HepG2 (cell line): ENCODE results near the gene CPVL. TPM values are rescaled to one million over a fixed set of nuclear protein-coding genes. Genes with fewer than 3 reads are reported as not detected.

ENCODE experiments used
- FLYWCH1 ChIP-seq: sonication (generic); formaldehyde crosslinking; IDR thresholded peaks from 2 replicates; pipeline ENCODE4 v1.8.1; 2023; ENCODE audit warnings: mild to moderate bottlenecking, missing genetic modification reagents
- GABPB1 ChIP-seq: IDR thresholded peaks from 2 replicates; pipeline ENCODE4 v1.6.1; 2016; ENCODE audit warnings: mild to moderate bottlenecking, missing genetic modification reagents, moderate library complexity, missing compliant biosample characterization
- GZF1 ChIP-seq: sonication (generic); formaldehyde crosslinking; IDR thresholded peaks from 2 replicates; pipeline ENCODE4 v1.5.1; 2020; ENCODE audit warnings: mild to moderate bottlenecking, missing genetic modification reagents
- HES4 ChIP-seq: sonication (generic); formaldehyde crosslinking; IDR thresholded peaks from 2 replicates; pipeline ENCODE4 v1.9.0; 2021; ENCODE audit warnings: mild to moderate bottlenecking, missing genetic modification reagents, borderline replicate concordance
- HINFP ChIP-seq: sonication (generic); formaldehyde crosslinking; IDR thresholded peaks from 2 replicates; pipeline ENCODE4 v1.4.0; 2020; ENCODE audit warnings: low read depth, mild to moderate bottlenecking, missing genetic modification reagents
- HOXA7 ChIP-seq: sonication (generic); formaldehyde crosslinking; IDR thresholded peaks from 2 replicates; pipeline ENCODE4 v1.8.1; 2022; ENCODE audit warnings: mild to moderate bottlenecking, missing genetic modification reagents, moderate library complexity
- KAT7 ChIP-seq: IDR thresholded peaks from 2 replicates; pipeline ENCODE4 v1.6.1; 2018; ENCODE audit warnings: borderline replicate concordance, missing compliant biosample characterization
- MLX ChIP-seq: IDR thresholded peaks from 2 replicates; pipeline ENCODE4 v1.6.1; 2016
- NCOA2 ChIP-seq: sonication (generic); formaldehyde crosslinking; IDR thresholded peaks from 2 replicates; pipeline ENCODE4 v1.8.0; 2022; ENCODE audit warnings: inconsistent platforms
- NFIC ChIP-seq: IDR thresholded peaks from 2 replicates; pipeline ENCODE4 v1.6.1; 2012; ENCODE audit warnings: mild to moderate bottlenecking, low read length, inconsistent platforms
- PAF1 ChIP-seq: IDR thresholded peaks from 2 replicates; pipeline ENCODE4 v1.6.1; 2016; ENCODE audit warnings: missing genetic modification reagents, missing compliant biosample characterization
- PHF8 ChIP-seq: sonication (generic); formaldehyde crosslinking; IDR thresholded peaks from 2 replicates; pipeline ENCODE4 v1.5.0; 2020; ENCODE audit warnings: missing genetic modification reagents
- PPARG ChIP-seq: conservative IDR thresholded peaks from 2 replicates; pipeline ENCODE4 v1.6.1; 2016; ENCODE audit warnings: missing biosample characterization, missing genetic modification reagents
- RBM22 ChIP-seq: fragments of 200-400 bp; formaldehyde crosslinking; optimal IDR thresholded peaks from 2 replicates; pipeline ENCODE3; 2017; ENCODE audit warnings: mild to moderate bottlenecking, low read length, moderate library complexity
- RFX1 ChIP-seq: fragments of 450-650 bp; IDR thresholded peaks from 2 replicates; pipeline ENCODE4 v1.6.1; 2017
- SAP130 ChIP-seq: IDR thresholded peaks from 2 replicates; pipeline ENCODE4 v1.6.1; 2016; ENCODE audit warnings: low read depth
- SNAI1 ChIP-seq: sonication (generic); formaldehyde crosslinking; IDR thresholded peaks from 2 replicates; pipeline ENCODE4 v1.5.0; 2020; ENCODE audit warnings: mild to moderate bottlenecking, missing genetic modification reagents, borderline replicate concordance
- SNAPC2 ChIP-seq: sonication (generic); formaldehyde crosslinking; IDR thresholded peaks from 2 replicates; pipeline ENCODE4 v1.8.1; 2022; ENCODE audit warnings: mild to moderate bottlenecking, missing genetic modification reagents
- TARDBP ChIP-seq: sonication (generic); formaldehyde crosslinking; IDR thresholded peaks from 2 replicates; pipeline ENCODE4 v1.8.0; 2022; ENCODE audit warnings: mild to moderate bottlenecking, missing genetic modification reagents
- THAP7 ChIP-seq: sonication (generic); formaldehyde crosslinking; IDR thresholded peaks from 2 replicates; pipeline ENCODE4 v1.8.1; 2023; ENCODE audit warnings: mild to moderate bottlenecking, missing genetic modification reagents
- YEATS4 ChIP-seq: sonication (generic); formaldehyde crosslinking; IDR thresholded peaks from 2 replicates; pipeline ENCODE4 v1.4.0; 2020; ENCODE audit warnings: missing genetic modification reagents, borderline replicate concordance
- ZC3H4 ChIP-seq: sonication (generic); formaldehyde crosslinking; IDR thresholded peaks from 2 replicates; pipeline ENCODE4 v1.4.0; 2020; ENCODE audit warnings: missing genetic modification reagents, borderline replicate concordance
- ZNF232 ChIP-seq: sonication (generic); formaldehyde crosslinking; IDR thresholded peaks from 2 replicates; pipeline ENCODE4 v1.4.0; 2020; ENCODE audit warnings: missing genetic modification reagents, borderline replicate concordance
- ZNF256 ChIP-seq: sonication (generic); formaldehyde crosslinking; conservative IDR thresholded peaks from 2 replicates; pipeline ENCODE4 v1.4.0; 2020; ENCODE audit warnings: missing genetic modification reagents
- ZNF33A ChIP-seq: sonication (generic); formaldehyde crosslinking; IDR thresholded peaks from 2 replicates; pipeline ENCODE4 v1.5.1; 2020; ENCODE audit warnings: missing genetic modification reagents, mild to moderate bottlenecking, moderate library complexity, borderline replicate concordance
- ZNF34 ChIP-seq: sonication (generic); formaldehyde crosslinking; IDR thresholded peaks from 2 replicates; pipeline ENCODE4 v1.4.0; 2020; ENCODE audit warnings: mild to moderate bottlenecking, missing genetic modification reagents, borderline replicate concordance
- ZNF362 ChIP-seq: sonication (generic); formaldehyde crosslinking; IDR thresholded peaks from 2 replicates; pipeline ENCODE4 v1.4.0; 2020; ENCODE audit warnings: missing genetic modification reagents, mild to moderate bottlenecking, borderline replicate concordance
- ZNF563 ChIP-seq: sonication (generic); formaldehyde crosslinking; IDR thresholded peaks from 2 replicates; pipeline ENCODE4 v1.8.0; 2022; ENCODE audit warnings: mild to moderate bottlenecking, moderate library complexity, missing genetic modification reagents
- ZNF615 ChIP-seq: sonication (generic); formaldehyde crosslinking; IDR thresholded peaks from 2 replicates; pipeline ENCODE4 v1.5.0; 2020; ENCODE audit warnings: mild to moderate bottlenecking, missing genetic modification reagents, borderline replicate concordance
- ZSCAN12 ChIP-seq: sonication (generic); formaldehyde crosslinking; IDR thresholded peaks from 2 replicates; pipeline ENCODE4 v1.9.0; 2021; ENCODE audit warnings: mild to moderate bottlenecking, missing genetic modification reagents
- polyA plus RNA-seq, 8 experiments: library from polyadenylated mRNA; depleted of rRNA in 3 of 8; stranded (reverse) in 7 of 8; unstranded in 1 of 8; fragments of >200 nt; fragmentation: Illumina TruSeq in 4 of 8; extraction: Trizol in 4 of 8; gene quantifications; 2 replicates each; pipeline versions ENCODE4 v1.2.1 to v1.2.3, GENCODE V29; 2011 to 2016; ENCODE audit warnings: low read depth in 4 of 8, missing spikeins in 1 of 8, mixed read lengths in 1 of 8; ENCODE audit not compliant: insufficient read depth in 1 of 8
- total RNA-seq, 5 experiments: library from RNA; depleted of rRNA; stranded (reverse); fragments of >200 nt; fragmentation: Illumina TruSeq; extraction: Trizol; gene quantifications; 2 replicates each; pipeline ENCODE4 v1.2.3, GENCODE V29; 2016; ENCODE audit warnings: low read depth in 1 of 5

CPVL gene
- total and polyA plus RNA-seq, 2 of the 13 experiments (the other 11 are each of a cell fraction or from before 2014, with no cell fraction given) = 59.2 to 294 TPM

GRCh38 chr7:29140873-29141468, 5.4 kb downstream of the CPVL start (continued):
- TF ChIP-seq HINFP (CRISPR knock-in tag) (no peak), ZNF615 (CRISPR knock-in tag) (0 out of 2 replicates have a peak, but pooled peaks have one; percentile 50), NFIC (peak; percentile 76), NCOA2 (peak; percentile 98), ZNF256 (CRISPR knock-in tag) (no peak), FLYWCH1 (CRISPR knock-in tag) (no peak), ZC3H4 (no peak), PAF1 (CRISPR knock-in tag) (no peak), HOXA7 (no peak), YEATS4 (peak; percentile 61; the same call in 1 of the 2 replicates), PHF8 (CRISPR knock-in tag) (peak; percentile 45; the same call in 1 of the 2 replicates), GZF1 (CRISPR knock-in tag) (no peak), SNAI1 (CRISPR knock-in tag) (0 out of 2 replicates have a peak, but pooled peaks have one; percentile 51), ZNF33A (CRISPR knock-in tag) (no peak), ZNF34 (no peak), TARDBP (CRISPR knock-in tag) (peak; percentile 97), KAT7 (CRISPR knock-in tag) (peak; percentile 90; the same call in 1 of the 2 replicates), GABPB1 (CRISPR knock-in tag) (peak; percentile 65; the same call in 1 of the 2 replicates), SNAPC2 (CRISPR knock-in tag) (peak; percentile 21; the same call in 1 of the 2 replicates), PPARG (CRISPR knock-in tag) (peak; percentile 93), ZNF362 (CRISPR knock-in tag) (peak; percentile 57; the same call in 1 of the 2 replicates), MLX (CRISPR knock-in tag) (peak; percentile 83), SAP130 (peak; percentile 89), ZSCAN12 (no peak), RBM22 (no peak), RFX1 (no peak), HES4 (CRISPR knock-in tag) (no peak), THAP7 (CRISPR knock-in tag) (no peak), ZNF563 (CRISPR knock-in tag) (peak; percentile 74), ZNF232 (CRISPR knock-in tag) (no peak)
